GF-D8 (cell line): ENCODE data around the gene UBXN1.

Source experiments
- DNase-seq: peaks from one replicate; lab custom pipeline; 2025; lab: John Stamatoyannopoulos, UW

UBXN1 gene, protein sequence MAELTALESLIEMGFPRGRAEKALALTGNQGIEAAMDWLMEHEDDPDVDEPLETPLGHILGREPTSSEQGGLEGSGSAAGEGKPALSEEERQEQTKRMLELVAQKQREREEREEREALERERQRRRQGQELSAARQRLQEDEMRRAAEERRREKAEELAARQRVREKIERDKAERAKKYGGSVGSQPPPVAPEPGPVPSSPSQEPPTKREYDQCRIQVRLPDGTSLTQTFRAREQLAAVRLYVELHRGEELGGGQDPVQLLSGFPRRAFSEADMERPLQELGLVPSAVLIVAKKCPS

DNA sequence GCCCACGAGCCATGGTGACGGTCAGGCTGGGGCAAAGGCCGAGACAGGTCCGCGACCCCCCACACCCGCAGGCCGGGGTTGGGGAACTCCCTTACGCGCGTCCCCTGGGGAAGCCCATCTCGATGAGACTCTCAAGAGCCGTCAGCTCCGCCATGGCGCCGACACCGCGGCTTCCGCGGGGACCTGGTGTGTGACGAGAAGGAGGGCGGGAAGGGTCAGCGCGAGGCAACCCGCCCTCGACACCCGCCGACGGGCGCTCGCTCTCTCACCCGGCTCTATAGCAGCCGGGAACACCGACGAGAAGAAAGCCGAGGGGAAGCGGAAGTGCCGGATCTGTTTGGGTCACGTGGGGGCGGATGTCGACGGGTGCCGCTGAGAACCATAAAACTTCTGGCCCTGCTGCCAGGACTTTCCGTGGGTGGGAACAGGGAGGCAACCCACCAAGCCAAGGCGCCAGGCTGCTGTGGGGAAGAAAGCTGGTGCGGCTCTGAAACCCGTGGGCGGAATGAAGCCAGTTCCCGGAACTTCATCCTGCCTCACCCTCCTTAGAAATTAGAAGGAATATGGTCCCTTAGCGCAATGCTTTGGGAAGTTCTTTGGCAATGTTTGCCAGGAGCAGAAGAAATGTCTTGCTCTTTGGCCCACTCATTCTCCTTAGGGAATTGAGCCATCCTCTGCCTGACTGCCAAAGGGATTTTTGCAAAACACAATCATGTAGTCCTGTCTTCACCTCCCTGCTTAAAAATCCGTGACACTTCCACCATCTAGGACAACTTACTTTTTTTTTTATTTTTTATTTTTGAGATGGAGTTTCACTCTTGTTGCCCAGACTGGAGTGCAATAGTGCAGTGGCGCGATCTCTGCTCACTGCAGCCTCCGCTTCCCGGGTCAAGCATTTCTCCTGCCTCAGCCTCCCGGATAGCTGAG, at the start of gene UBXN1:
Gene UBXN1, minus strand, starts transcription at position 304 of the 927 bp plus-strand sequence. Its CDS starts 150 bp downstream, at position 154.
- peak; percentile 67 for DNase-seq

DNA sequence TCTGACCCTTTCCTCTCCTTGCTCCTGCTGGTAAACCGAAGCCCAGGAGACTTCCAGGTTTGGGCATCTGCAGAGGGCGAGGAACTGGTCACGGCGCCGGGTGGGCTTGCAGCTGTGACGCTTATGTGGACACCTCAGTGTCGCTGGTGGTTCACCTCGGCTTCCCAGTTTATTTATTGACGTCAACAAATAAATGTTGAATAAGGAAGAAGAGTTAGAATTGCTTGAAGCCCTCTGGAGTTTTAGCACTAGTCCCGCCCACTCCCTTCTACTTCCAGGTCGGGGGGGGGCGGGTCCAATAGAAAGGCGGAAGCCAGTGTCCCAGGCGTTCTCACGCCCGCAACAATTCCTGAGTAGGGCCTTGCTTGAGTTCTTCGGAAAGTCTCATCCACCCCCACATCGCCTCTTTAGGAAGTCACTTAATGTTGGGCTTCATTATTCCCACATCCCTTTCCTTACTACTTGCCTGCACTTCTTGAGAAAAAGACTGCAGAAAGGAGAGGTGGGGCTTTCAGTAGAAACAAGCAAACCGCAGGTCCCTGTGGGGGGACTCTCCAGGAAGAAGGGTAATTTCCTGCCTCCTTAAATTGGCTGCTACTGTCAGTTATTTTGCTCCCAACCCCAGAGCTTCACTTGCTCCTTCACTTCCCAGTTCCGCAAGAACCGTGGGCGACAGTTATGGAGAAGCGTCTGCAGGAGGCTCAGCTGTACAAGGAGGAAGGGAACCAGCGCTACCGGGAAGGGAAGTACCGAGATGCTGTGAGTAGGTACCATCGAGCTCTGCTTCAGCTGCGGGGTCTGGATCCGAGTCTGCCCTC, 49.5 kb upstream of the UBXN1 start, which contains the start of gene TTC9C:
Gene TTC9C, plus strand, starts transcription at position 316 of the 818 bp plus-strand sequence. Its CDS starts 363 bp downstream, at position 679.
- peak; percentile 78 for DNase-seq

DNA sequence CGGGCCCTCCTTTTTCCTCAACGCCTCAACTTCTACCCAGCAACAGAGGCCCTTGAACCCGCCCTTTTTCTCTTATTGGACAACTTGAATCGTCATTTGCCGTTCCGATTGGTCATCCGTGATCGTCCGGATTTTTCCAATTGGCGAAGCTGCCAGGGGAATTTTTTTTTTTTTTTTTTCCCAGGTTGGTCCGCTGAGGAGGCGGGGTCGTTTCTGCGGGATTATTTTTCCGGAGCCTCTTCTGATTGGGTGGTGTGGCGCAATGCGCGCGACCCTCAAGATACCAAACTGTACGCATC, 48.9 kb upstream of the UBXN1 start:
- DNase-seq, result peak; percentile 94

DNA sequence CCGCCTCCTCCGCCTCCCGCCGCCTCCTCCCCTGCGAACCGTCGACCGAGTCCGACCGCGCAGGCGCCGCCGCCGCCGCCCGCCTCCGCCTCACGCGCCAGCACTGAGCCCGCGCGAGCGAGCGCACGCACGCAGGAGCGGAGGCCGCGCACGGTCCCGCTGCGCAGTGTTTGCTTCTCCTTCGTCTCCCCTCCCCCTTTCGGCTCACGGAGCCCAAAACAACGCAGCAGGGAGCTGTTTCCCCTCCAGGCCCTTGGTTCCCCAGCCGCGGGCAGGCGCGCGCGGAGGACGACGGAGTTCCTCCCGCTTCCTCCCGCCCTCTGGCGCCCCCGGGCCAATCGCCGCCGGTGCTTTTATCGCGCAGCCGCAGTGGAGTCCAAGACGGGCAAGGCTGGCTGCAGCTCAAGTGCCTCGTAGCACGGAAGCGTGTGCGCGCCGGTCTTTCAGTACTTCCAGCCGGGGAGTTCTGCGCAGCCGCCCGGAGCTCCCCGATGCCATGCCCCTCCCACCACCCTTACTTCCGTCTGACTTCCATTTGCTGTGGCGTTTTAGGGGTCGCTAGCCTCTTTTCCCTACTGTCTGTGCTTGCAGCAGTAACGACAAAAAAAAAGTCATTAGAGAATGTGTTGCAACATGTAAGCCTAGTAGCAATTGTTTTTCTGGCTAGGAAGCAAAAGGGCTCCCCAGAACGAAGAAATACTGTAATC, 48.4 kb upstream of the UBXN1 start, which contains the start of gene HNRNPUL2:
Gene HNRNPUL2, minus strand, starts transcription at position 293 of the 707 bp plus-strand sequence. CDS start 301 bp downstream, outside the sequence.
- peak; percentile 98 for DNase-seq

DNA sequence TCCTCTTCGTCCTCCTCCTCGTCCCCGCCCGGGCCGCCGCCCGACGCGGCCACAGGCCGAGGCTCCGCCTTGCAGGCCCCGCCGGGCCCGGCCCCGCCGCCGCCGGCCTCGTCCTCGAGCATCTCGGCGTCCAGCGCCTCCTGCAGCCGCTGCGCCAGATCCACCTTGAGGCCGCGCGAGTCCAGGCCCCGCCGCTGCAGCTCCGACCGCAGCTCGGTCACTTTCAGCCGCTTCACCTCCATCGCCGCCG, 48.0 kb upstream of the UBXN1 start:
- no peak for DNase-seq

DNA sequence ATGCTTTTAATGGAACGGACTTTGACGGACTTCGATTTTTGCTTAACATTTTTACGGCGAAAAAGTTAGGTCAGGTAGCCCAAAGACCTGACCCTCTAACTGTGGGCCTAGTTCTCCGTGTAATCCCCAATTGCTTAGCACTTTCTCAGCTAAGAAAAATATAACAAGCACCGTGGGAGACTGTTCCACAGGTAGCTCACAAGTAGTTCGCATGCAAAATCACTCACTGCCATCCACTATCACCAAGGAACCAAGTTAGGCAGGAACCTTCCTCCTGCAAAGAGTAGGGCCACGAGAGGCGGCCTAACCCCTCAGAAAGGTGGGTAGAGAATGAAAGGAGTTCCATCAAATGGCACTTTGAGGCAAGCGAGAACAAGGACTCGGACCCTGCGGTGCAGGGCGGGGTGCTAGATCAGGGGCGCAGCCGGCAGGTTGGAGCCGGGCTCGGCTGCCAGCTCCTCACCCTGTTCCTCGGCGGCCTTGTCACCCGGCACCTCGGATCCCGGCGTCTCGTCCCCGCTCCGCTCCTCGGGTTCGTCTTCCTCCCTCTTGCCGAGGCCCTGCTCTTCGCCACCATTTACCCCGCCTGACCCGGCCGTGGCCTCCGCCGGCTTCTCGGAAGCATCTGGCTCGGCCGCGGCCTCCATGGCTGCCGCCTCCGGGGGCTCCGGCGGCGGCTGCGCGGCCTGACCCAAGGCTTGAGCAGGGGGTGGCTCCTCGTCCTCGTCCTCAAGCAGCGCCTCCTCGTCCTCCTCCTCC, 47.5 kb upstream of the UBXN1 start:
- no peak for DNase-seq

DNA sequence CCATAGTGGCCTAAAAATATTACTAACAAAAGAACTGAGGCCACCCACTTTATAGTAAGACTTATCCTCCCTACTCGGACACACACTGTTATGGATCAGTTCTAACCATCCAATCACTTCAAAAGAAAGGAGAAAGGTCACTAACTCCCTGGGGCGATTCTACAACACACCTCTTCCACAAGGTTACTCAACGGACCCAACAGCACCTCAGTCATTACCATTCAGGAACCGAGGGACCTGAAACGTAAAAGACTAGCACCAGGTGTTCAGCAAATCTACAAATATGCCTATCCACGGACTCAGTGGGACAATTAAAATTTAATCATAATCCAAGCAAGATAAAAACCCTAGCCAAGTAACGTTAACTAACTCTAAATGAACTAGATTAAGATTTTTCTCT, 46.8 kb upstream of the UBXN1 start:
- DNase-seq, result no peak

DNA sequence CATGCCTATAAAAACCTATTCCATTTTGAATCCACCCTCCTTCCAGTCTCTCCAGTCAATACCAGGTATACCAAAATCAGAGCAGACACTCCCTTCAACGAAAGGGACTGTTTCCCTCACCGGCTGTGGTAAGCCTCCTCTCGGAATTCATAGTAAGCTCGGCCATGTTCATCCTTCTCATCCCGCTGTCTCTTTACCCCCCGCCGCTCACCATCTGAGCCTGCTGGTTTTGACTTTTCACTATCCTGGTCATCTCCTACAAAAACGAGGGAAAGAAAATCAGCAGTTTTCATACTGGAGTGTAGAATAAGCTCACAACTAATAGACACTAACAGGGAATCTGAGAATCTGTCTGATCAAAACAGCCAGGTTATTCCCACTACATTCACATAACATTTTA, 45.3 kb upstream of the UBXN1 start:
- DNase-seq, result no peak

DNA sequence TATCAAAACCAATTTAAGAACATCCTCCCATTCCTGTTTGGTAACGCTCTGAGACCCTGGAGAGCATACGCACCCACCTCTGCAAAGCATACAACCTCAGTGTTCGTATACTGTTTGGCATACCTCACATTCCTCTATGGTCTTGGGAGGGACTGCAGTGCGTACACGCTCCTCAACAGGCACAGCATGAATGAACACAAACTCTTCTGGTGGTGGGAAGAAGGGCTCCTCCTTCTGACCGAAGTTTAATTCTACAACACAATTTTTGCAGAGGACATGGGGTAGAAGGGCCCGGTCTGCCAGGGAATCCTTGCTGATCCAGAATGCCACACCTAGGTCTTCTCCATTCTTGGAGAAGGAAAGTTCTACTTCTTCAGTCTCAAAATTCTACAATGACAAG, 43.1 kb upstream of the UBXN1 start:
- no peak for DNase-seq

DNA sequence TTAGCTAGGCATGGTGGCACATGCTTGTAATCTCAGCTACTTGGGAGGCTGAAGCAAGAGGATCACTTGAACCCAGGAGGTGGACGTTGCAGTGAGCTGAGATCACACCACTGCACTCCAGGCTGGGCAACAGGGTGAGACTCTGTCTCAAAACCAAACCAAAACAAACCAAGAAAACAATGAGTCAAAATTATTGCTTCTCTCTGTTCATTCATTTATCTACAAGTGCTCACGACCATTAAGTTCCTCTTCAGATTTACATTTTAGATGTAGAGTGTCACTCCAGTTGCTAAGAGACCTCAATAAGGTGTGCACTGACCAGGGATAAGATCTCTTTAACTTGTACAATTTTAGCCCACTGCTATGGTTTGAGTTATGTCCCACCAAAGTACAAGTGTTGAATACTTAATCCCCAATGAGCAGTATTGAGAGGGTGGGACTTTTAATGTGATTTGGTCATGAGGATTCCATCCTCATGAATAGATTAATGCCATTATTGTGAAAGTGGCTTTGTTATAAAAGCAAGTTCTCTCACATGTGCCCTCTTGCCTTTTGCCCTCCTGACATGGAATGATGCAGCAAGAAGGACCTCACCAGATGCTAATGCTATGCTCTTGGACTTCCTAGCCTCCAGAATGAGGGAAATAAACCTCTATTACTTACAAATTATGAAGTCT, 40.6 kb upstream of the UBXN1 start:
- no peak for DNase-seq

DNA sequence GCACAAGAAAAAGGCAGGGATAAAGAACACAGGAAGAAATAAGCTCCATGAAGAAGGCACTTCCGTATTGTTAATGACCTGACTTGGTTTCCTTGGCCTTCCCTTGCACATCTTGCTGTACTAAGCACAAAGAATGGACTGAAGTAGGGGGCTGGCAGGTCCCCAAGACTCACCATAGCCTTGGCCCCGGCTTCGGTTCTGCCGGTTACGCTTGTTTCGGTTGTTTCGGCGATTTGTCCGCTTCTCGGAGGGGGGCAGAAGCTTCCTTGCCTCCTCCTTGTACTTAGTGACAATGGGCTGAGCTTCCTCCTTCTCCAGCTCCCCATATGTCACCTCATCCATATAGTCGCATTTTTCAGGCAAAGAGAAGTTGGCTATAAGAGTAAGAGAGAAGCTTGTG, 37.9 kb upstream of the UBXN1 start:
- no peak for DNase-seq

DNA sequence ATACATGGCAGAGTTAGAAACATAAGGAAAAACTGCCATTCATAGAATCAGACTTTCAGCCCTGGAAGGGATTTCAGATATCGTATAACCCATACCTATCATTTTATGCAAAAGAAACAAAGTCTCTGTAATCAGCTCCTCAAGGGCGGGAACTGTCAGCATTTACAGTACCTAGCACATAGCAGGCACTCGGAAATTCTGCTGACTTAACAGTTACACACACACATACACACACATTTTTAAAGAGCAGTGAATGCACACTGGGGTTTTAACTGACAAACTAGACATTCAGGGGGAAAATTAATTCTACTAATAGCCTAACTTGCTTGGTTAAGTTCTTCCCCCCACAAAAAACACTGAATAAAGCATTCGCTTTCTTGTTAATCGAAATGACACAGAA, 37.3 kb upstream of the UBXN1 start:
- DNase-seq, result no peak

DNA sequence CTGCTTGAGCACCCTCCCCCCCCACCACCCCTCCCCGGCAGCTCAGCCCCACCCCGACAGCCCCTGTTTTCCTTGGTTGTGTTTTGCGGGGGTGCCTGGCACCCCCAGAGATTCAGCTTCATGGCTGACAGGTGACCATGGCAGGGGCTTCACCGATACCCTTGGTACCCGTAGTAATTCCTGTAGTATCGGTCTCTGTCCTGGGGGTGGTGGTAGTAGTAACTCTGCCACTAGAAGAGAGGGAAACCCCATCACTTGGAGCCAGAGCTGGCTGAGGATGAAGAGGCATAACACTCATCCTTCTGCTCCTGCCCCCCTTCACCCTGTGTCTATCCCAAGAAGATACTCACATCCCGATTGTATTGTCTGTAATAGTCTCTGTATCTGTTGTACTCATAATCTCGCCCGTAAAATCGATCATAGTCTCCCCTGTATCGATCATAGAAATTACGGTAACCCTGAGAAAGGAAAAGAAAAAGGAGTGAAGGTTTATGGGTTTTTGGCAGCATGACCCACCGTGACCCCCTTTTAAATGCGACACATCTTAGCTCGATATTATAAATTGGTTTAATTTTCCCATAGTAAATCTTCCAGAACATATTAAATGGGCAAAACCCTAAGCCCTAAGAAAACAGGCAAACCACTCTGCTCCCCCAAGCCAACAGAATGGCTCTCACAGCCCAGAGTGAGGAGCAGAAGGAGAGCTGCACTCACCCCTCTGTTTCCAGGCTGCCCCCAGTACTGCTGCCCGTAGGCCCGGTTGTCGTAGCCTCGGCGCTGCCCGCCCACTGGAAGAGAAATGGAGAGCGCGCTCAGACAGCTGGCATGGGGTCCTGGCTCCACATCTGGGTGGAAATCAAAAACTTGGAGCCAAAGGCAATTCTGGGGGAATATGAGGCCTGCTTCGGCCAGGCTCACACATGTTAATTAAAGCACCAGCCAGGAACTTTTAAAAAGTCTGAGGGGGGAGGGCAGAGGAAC, 36.6 kb upstream of the UBXN1 start:
- DNase-seq, result no peak

DNA sequence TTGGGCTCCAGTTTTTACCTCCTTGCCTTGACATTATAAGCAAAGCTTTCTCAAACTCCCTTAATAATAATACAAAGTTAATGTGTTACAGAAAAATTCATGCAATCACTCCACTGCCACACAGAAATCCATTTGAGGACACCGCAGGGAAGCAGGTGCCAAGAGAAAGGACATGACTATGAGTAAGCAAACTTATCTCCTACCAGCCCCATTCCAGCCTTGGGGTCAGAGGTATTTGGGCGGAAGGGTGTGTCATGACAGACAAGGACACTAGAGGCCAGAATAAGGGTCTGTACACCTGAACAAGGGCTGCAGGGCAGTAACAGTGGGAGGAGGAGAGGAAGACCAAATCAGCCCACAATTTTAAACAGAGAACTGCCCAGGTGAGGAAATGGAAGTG, 34.5 kb upstream of the UBXN1 start:
- no peak for DNase-seq

DNA sequence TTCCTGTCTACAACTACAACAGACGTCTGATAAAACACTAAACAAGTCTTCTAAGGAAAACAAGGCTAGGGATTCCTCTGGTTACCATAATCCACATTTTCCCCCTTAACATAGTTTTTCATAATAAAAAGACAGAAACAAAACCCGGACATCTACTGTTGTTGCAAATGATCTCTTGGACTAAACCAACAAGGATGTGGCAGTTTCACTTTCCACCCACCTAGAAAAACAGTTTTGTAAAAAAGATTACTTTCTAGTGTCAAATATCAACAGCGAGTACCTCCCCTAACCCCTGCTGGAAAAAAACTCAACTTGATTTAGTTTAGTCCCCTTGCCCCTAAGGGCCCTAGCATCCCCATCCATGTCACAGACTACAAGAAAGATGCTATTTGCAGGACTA, 34.0 kb upstream of the UBXN1 start:
- DNase-seq, result no peak

DNA sequence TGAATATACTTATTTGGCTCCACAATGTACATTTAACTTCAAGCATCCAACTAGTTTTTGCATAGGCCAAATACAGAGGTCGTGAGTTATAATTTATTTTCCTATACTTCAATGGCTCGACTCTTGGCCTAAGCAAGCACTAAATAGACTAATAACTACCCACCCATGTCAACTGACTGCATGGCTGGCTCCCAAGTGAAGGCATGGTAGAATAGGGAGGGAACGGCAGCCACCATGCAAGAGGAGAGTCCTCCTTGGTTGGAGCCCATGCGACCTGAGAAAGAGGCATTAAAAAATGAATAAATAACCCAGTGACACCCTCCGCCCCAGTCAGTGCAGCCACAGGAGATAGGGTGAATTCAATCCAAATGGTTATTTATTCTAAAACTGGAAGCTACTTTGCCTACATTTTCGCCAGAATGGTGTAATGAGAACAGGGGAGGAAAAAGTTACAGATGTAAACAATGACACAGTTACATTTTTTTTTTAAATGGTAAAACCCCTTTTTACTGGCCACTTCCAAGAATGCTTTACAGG, 33.5 kb upstream of the UBXN1 start:
- no peak for DNase-seq

DNA sequence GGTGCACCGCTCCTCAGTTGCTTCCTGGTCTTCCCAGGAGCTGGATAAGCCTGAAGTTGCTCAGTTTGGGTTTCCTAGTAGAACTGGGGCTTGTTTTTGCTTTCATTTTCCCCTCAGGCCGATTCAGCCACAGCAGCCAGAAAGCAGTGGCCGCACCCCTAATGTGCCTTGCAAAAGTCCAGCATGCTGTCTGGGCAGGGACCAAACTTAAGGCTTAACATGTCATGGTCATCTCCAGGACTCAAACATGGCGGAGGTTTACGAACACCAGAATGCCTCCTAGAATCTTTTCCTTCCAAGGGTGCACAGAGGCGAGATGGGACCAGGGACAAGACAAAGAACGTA, 31.1 kb upstream of the UBXN1 start:
- no peak for DNase-seq

DNA sequence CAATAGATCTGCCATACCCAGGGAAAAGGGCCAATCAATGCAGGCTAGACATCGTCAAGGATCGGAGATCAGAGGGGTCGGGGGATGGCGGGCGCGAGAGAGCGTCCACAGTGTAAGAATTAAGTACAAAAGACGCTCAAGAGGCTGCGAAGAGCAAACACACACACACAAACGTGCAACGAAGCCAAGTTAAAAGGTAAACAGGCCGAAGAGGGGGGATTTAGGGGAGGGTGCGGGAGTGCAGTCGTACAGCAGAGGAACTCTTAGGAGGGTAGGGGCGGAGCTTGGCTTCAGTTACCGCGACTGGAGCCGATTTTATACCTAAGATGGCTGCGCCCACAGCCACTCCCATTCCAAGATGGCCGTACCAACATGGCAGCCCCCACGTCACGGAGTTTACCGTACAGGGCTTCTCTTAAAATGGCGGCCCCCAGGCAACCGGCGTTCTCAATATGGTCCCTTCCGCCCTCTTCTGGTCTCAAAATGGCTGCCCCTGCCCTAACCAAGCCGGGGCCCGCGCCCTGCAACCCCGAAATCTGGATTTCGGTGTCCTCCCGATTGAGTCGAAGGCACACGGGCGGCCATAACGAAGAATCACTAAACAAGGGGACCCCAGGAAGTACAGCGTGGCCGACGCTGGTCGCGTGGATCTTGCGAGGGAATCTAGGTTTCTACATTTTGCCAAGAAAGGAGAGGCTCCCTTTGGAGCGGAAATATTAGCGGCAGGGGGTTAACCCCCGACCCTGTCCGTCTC, 30.6 kb upstream of the UBXN1 start:
- DNase-seq, result no peak

DNA sequence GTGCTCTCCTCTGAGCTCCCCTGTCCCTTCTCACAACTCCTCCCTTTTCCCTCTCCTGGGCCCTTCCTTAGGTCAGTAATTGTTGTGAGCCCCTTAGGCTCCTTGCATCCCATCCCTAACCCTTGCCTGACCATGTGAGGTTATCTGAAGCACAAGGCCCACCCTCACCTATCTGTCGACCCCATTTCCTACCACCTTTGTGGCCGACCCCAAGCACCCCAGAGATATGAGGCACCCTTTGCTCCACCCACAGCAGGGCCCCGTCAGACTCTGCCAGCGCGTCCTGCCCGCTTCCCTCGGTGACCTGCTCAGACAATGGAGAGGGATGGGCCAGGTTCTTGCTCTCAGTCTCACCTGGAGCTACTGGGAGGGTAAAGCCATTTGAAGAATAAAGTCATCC, 29.9 kb upstream of the UBXN1 start:
- no peak for DNase-seq
